ENCODE data around the gene TMEM141. TPM values are rescaled to one million over a fixed set of nuclear protein-coding genes. Genes with fewer than 3 reads are reported as not detected.

Gene TMEM141
- total and polyA plus RNA-seq, 2 of the 8 experiments (the other 6 are each of a cell fraction or from before 2014, with no cell fraction given) = 51.1 to 137 TPM

DNA sequence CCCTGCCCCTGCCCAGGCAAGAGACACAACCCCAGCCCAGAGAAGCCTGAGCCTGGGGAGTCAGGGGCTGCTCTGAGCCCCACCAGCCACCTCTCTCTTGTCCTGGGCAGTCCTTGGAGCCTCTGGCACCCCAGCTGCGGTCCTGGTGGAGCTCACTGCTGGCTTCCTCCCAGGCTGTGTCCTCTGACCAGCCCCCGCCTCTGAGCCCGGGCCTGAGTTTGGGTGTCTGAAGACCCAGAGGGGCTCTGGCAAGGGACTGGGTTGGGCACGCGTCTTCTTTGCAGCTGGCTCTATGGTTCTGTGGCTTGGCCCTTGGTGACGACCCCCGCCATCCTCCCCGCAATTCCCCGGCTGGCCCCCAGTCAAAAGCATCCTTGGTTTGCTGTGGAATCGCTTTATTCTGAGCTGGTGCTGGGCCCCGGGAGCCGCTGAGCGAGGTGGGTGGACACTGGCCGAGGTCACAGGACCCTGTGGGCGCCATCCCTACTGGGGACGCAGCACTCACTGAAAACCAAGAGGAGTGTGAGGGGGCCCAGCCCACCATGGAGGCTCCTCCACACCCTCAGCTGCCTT, 47.4 kb upstream of the TMEM141 start:
- FAIRE-seq (no peak), DNase-seq (ENCODE audit: low read depth in 1 of 2, low spot score in 2 of 2) (no peak)
- H3K23me2 ChIP-seq (ENCODE audit: low read depth, low read length) = no peaks in the 10 kb centered on the region; the same call in 1 of the 2 replicates
- H3K23ac ChIP-seq (ENCODE audit: insufficient read length) = no peak overlapping the region
- H2BK15ac ChIP-seq (ENCODE audit: low read length) = 0 out of 2 replicates have a peak overlapping the region, but pooled peaks have one; percentile 75
- H3K4me1 ChIP-seq (replicated peaks in 1 of 4; ENCODE audit: control insufficient read depth in 3 of 4, insufficient read depth in 4 of 4, low read length in 3 of 4) = peaks cover 0 to 20% (median 9%) of the 10 kb centered on the region in 4 experiments; a peak in 6 of 7 replicates
- H3K14ac ChIP-seq (ENCODE audit: insufficient read length) = no peak overlapping the region
- POLR2A ChIA-PET (ENCODE audit: partially characterized antibody) = interaction anchor here (1.2 to 11.7 kb wide), 2 partner anchors 14 to 19 kb away, joined by 3 to 137 read pairs; no protein-coding TSS in a partner anchor
- H2BK20ac ChIP-seq (ENCODE audit: low read length) = no peak overlapping the region
- H3K79me1 ChIP-seq (ENCODE audit: low read depth, low read length) = no peaks in the 10 kb centered on the region
- H2BK120ac ChIP-seq (replicated peaks; ENCODE audit: low read depth, low read length) = no peak overlapping the region
- CTCF ChIA-PET (ENCODE audit: partially characterized antibody) = interaction anchor here (0.6 to 4.8 kb wide), 9 partner anchors 11 to 40 kb away, joined by 3 to 36 read pairs (median 5); partner anchors contain the start of gene LCN8
- H4K5ac ChIP-seq (ENCODE audit: insufficient read length, low read depth, low read length) = no peak overlapping the region
- no peaks in the 10 kb centered on the region; a peak in 1 of 4 replicates for H3K9me3 ChIP-seq (ENCODE audit: insufficient read depth in 2 of 2, low read depth in 1 of 2, low read length in 1 of 2)
- H2AFZ ChIP-seq (ENCODE audit: low read length) = no peak overlapping the region
- H4K20me1 ChIP-seq (replicated peaks in 1 of 2; ENCODE audit: control insufficient read depth in 1 of 2, insufficient read depth in 2 of 2, low read length in 2 of 2) = no peaks in the 10 kb centered on the region
- peak overlapping the region; percentile 23; the same call in 1 of the 2 replicates for H2BK12ac ChIP-seq (ENCODE audit: low read depth, low read length)
- no peak overlapping the region for H3K4me3 ChIP-seq (ENCODE audit: extremely low read depth in 1 of 4, insufficient read depth in 2 of 4, low read depth in 3 of 4, low read length in 4 of 4)
- no peak overlapping the region for H3K4ac ChIP-seq (replicated peaks; ENCODE audit: insufficient read length, low read depth, low read length)
- no peak overlapping the region for H3K27ac ChIP-seq (ENCODE audit: low read depth, low read length)
- H3K9ac ChIP-seq (replicated peaks in 1 of 4; ENCODE audit: extremely low read depth in 1 of 4, low read depth in 3 of 4, low read length in 3 of 4) = no peak overlapping the region
- peaks cover 0 to 4% (median 0%) of the 10 kb centered on the region in 4 experiments; a peak in 2 of 7 replicates for H3K27me3 ChIP-seq (replicated peaks in 1 of 4; ENCODE audit: control insufficient read depth in 3 of 4, extremely low read depth in 1 of 4, insufficient read depth in 3 of 4, low read length in 3 of 4)
- H4K8ac ChIP-seq (ENCODE audit: extremely low read depth, insufficient read depth, low read length) = peak overlapping the region; percentile 51
- H3K56ac ChIP-seq (replicated peaks; ENCODE audit: insufficient read length, low read depth, low read length) = no peak overlapping the region
- 89% methylated on average over 13 of the region's 16 CpGs; no CpG with 5 or more reads in 1 of the 2 experiments for WGBS, 2 experiments (ENCODE audit: extremely low coverage in 1 of 2, insufficient coverage in 1 of 2, insufficient read length in 1 of 2, insufficient replicate concordance in 2 of 2, low coverage in 1 of 2, low lambda C conversion rate in 2 of 2, missing lambda C conversion rate in 1 of 2)
- no peak overlapping the region for H3K18ac ChIP-seq (ENCODE audit: extremely low read depth, low read length)
- no peak overlapping the region for H2BK5ac ChIP-seq (ENCODE audit: low read depth, low read length)
- H2AK5ac ChIP-seq (ENCODE audit: low read depth, low read length) = no peak overlapping the region
- H3K79me2 ChIP-seq (ENCODE audit: control insufficient read depth in 1 of 2, insufficient read depth in 2 of 2, low read length in 2 of 2) = no peaks in the 10 kb centered on the region
- H3K4me2 ChIP-seq (ENCODE audit: insufficient read depth in 1 of 2, low read depth in 2 of 2, low read length in 2 of 2) = no peak overlapping the region
- H4K91ac ChIP-seq (replicated peaks; ENCODE audit: insufficient read length, low read length) = no peak overlapping the region
- H3K36me3 ChIP-seq (ENCODE audit: control insufficient read depth in 2 of 4, insufficient read depth in 4 of 4, low read length in 3 of 4) = no peaks in the 10 kb centered on the region
- no peak for TF ChIP-seq RXRA (IDR thresholded peaks at IDR 0.05; ENCODE audit: insufficient read depth, low read depth, low read length)
- no peak for TF ChIP-seq EP300 (IDR thresholded peaks at IDR 0.05; ENCODE audit: borderline replicate concordance in 1 of 2, low read depth in 2 of 2, low read length in 2 of 2)
- TF ChIP-seq RFX5 (IDR thresholded peaks at IDR 0.05; ENCODE audit: borderline replicate concordance, low read depth, low read length) = no peak
- TF ChIP-seq TCF12 (IDR thresholded peaks at IDR 0.05; ENCODE audit: low read depth, low read length) = no peak
- no peak for TF ChIP-seq TAF7 (optimal IDR thresholded peaks at IDR 0.05; ENCODE audit: borderline replicate concordance, low read depth, low read length)
- no peak for TF ChIP-seq SRF (IDR thresholded peaks at IDR 0.05; ENCODE audit: low read depth, low read length)
- no peak for TF ChIP-seq JUN (IDR thresholded peaks at IDR 0.05; ENCODE audit: low read depth, low read length)
- TF ChIP-seq SP2 (IDR thresholded peaks at IDR 0.05; ENCODE audit: low read length) = no peak
- TF ChIP-seq RBBP5 (IDR thresholded peaks at IDR 0.05; ENCODE audit: borderline replicate concordance, low read depth, low read length) = no peak
- no peak for TF ChIP-seq POLR2AphosphoS5 (IDR thresholded peaks at IDR 0.05; ENCODE audit: low read depth, low read length)
- TF ChIP-seq CREB1 (IDR thresholded peaks at IDR 0.05) = no peak
- no peak for TF ChIP-seq ATF3 (IDR thresholded peaks at IDR 0.05; ENCODE audit: insufficient read depth, low read depth, low read length)
- no peak for TF ChIP-seq MAFK (IDR thresholded peaks at IDR 0.05; ENCODE audit: low read depth, low read length)

All from H1 (cell line).